ENCODE results near the gene FBXL20.
"Not testable (repeated sequence)": the region's sequence is repeated elsewhere in the genome, so short reads cannot be mapped to it uniquely, and the experiment has no call there.

FBXL20 gene

DNA sequence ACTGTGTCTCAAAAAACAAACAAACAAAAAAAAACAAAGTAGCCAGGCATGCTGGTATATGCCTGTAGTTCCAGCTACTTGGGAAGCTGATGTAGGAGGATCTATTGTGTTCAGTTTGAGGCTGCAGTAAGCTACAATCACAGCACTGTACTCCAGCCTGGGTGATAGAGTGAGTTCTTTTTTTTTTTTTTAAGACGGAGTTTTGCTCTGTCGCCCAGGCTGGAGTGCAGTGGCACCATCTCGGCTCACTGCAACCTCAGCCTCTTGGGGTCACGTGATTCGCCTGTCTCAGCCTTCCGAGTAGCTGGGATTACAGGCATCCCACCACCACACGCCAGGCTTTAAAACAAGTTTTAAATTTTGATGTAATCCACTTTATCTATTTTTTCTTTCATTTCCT is 95.4 kb downstream of the FBXL20 start:
- H3K4me3 ChIP-seq (ENCODE audit: low read depth, low read length), result no peak overlapping the region
- TF ChIP-seq, protein P1, sequence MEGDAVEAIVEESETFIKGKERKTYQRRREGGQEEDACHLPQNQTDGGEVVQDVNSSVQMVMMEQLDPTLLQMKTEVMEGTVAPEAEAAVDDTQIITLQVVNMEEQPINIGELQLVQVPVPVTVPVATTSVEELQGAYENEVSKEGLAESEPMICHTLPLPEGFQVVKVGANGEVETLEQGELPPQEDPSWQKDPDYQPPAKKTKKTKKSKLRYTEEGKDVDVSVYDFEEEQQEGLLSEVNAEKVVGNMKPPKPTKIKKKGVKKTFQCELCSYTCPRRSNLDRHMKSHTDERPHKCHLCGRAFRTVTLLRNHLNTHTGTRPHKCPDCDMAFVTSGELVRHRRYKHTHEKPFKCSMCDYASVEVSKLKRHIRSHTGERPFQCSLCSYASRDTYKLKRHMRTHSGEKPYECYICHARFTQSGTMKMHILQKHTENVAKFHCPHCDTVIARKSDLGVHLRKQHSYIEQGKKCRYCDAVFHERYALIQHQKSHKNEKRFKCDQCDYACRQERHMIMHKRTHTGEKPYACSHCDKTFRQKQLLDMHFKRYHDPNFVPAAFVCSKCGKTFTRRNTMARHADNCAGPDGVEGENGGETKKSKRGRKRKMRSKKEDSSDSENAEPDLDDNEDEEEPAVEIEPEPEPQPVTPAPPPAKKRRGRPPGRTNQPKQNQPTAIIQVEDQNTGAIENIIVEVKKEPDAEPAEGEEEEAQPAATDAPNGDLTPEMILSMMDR (IDR thresholded peaks at IDR 0.05; ENCODE audit: insufficient read depth, low read depth, low read length, missing control alignments), result no peak
- no peak for DNase-seq (ENCODE audit: low read depth)

GRCh38 chr17:39304188-39304587 is 97.2 kb downstream of the FBXL20 start:
- no peak overlapping the region for H3K4me3 ChIP-seq (ENCODE audit: low read depth, low read length)
- no peak for DNase-seq (ENCODE audit: low read depth)
- TF ChIP-seq, protein P1 (IDR thresholded peaks at IDR 0.05; ENCODE audit: insufficient read depth, low read depth, low read length, missing control alignments), result no peak

DNA sequence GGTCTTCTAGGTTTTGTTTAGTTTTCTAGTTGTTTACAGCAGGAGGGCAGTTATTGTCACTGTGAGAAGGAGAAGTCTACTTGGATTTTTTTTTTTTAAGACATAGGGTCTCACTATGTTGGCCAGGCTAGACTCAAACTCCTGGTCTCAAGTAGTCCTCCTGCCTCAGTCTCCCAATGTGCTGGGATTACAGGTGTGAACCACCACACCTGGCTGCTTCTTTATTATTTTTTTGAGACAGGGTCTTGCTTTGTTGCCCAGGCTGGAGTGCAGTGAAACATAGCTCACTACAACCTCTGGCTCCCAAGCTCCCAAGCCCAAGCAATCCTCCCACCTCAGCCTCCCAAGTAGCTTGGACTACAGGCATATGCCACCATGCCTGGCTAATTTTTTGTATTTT is 107.4 kb downstream of the FBXL20 start:
- no peak for DNase-seq (ENCODE audit: low read depth)
- H3K4me3 ChIP-seq (ENCODE audit: low read depth, low read length), result no peak overlapping the region
- TF ChIP-seq, protein P1 (IDR thresholded peaks at IDR 0.05; ENCODE audit: insufficient read depth, low read depth, low read length, missing control alignments), result no peak

DNA sequence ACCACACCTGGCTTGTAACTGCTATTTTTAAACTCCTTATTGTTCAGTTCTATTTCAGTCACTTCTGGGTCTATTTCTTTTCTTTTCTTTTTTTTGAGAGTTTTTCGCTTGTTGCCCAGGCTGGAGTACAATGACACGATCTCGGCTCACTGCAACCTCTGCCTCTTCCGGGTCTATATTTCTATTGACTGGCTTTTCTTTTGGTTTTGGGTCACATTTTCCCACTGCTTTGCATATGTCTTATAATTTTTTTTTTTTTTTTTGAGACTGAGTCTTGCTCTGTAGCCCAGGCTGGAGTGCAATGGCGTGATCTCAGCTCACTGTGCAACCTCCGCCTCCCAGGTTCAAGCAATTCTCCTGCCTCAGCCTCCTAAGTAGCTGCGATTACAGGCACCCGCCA is 108.9 kb downstream of the FBXL20 start:
- not testable (repeated sequence) for H3K4me3 ChIP-seq (ENCODE audit: low read depth, low read length); DNase-seq (ENCODE audit: low read depth)

- not testable (repeated sequence) for DNase-seq (ENCODE audit: low read depth); H3K4me3 ChIP-seq (ENCODE audit: low read depth, low read length)
Measured at GRCh38 chr17:39286513-39286912, 114.9 kb downstream of the FBXL20 start.

DNA sequence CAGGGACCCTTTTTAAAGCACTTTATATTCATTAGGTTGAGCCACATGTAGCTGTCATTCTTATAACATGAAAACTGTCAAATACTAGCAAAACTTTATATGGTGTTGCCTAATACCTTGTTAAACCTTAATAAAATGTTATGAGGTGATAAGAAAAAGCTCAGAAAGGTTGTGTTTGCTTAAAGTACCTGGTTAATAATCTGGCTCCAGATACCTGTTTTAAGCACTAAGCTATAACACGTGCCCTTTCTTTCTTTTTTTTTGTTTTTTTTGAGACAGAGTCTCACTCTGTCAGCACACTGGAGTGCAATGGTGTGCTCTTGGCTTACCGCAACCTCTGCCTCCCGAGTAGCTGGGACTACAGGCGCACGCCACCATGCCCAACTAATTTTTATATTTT is 116.7 kb downstream of the FBXL20 start:
- TF ChIP-seq, protein P1 (IDR thresholded peaks at IDR 0.05; ENCODE audit: insufficient read depth, low read depth, low read length, missing control alignments), result no peak
- no peak for DNase-seq (ENCODE audit: low read depth)
- H3K4me3 ChIP-seq (ENCODE audit: low read depth, low read length), result no peak overlapping the region

GRCh38 chr17:39283896-39284295 is 117.5 kb downstream of the FBXL20 start:
- TF ChIP-seq, protein P1 (IDR thresholded peaks at IDR 0.05; ENCODE audit: insufficient read depth, low read depth, low read length, missing control alignments), result no peak
- no peak for DNase-seq (ENCODE audit: low read depth)
- no peak overlapping the region for H3K4me3 ChIP-seq (ENCODE audit: low read depth, low read length)

- TF ChIP-seq, protein P1 (IDR thresholded peaks at IDR 0.05; ENCODE audit: insufficient read depth, low read depth, low read length, missing control alignments), result no peak
- no peak for DNase-seq (ENCODE audit: low read depth)
- H3K4me3 ChIP-seq (ENCODE audit: low read depth, low read length), result no peak overlapping the region
Measured at GRCh38 chr17:39283098-39283497, 118.3 kb downstream of the FBXL20 start.

Measured in GM12865 (cell line).